ENCODE data around the gene CRYM.

CRYM gene

DNA sequence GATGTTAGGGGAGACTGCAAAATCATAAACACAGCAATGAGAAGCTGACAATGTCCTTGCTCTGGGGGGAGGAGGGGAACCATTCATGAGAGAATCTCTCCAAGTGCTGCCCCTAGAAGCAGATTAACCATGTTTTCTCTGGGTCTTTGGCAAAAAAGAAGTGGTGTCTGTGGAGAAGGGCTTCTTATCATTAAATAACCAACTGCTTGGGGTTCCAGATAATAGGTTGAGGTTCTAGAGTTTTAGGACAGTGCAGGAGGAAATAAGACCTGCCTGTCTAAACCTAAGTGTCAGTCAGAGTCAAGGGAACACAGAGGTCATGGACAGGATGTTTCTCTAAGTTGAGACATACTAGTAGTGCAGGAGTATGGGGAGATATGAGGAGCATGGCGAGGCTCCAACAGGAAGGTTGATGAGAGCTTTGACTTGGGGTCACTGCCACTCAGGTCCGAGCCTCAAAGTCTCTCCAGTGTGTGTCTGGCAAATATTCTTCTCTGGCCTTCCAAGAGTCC lies 49.7 kb downstream of the CRYM start:
- Histone ChIP-seq H3K36me3 (no peaks in the 10 kb centered on the region), H3K9me3 (no peaks in the 10 kb centered on the region), H3K4me3 (no peak overlapping the region), H3K27me3 (no peaks in the 10 kb centered on the region), H3K4me2 (no peak overlapping the region), H3K27ac (no peak overlapping the region), H3K4me1 (no peaks in the 10 kb centered on the region), H3K9ac (no peak overlapping the region), H4K20me1 (no peaks in the 10 kb centered on the region)
- no peak for TF ChIP-seq Cebpa-rat (IDR thresholded peaks at IDR 0.05)

DNA sequence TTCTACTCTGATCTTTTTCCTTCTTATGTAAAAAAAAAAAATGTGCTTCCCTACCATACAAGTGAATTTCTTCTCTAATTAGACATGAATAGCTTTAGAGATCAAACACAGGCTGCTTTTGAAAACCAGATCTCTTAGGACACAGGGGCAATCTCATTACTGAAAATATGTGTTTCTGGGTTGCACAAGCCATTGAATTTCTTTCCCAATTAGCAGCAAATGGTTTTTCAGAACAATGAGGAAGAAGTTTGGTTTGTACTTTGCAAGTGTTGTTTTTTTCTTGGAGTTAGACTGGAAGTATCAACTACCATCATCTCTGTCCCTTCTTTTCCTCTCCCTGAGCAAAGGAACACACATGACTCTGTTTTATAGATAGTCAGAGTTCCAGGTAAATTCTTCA lies 50.2 kb downstream of the CRYM start:
- H4K20me1 ChIP-seq: no peaks in the 10 kb centered on the region
- H3K27me3 ChIP-seq: no peaks in the 10 kb centered on the region
- no peaks in the 10 kb centered on the region for H3K36me3 ChIP-seq
- H3K4me3 ChIP-seq: no peak overlapping the region
- no peaks in the 10 kb centered on the region for H3K9me3 ChIP-seq
- H3K27ac ChIP-seq: no peak overlapping the region
- no peak for TF ChIP-seq Cebpa-rat (IDR thresholded peaks at IDR 0.05)
- H3K4me2 ChIP-seq: no peak overlapping the region
- peaks cover 2% of the 10 kb centered on the region; the same call in 1 of the 2 replicates for H3K4me1 ChIP-seq
- H3K9ac ChIP-seq: no peak overlapping the region

DNA sequence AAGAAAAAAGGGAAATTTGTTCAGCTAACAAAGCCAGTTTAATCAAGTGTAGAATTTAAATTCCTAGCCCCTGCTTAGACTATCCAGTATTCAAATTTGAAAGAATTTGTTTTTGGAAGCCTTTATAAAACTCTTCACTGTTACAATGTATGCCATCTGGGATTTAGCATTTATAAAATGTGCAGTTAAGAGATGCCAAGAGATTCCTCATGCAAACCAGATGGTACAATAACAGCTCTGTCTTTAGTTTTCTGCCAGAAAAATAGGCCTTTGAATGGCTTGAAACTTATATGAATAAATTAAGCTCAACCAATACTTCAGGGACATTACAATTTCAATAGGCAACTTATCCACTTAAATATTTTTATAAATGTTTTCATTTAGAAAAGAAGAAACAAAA lies 51.3 kb downstream of the CRYM start:
- no peaks in the 10 kb centered on the region for H3K27me3 ChIP-seq
- H3K9ac ChIP-seq: no peak overlapping the region
- H3K4me3 ChIP-seq: no peak overlapping the region
- H3K4me2 ChIP-seq: no peak overlapping the region
- H3K27ac ChIP-seq: no peak overlapping the region
- no peaks in the 10 kb centered on the region for H3K9me3 ChIP-seq
- TF ChIP-seq Cebpa-rat (IDR thresholded peaks at IDR 0.05): no peak
- no peaks in the 10 kb centered on the region for H3K36me3 ChIP-seq
- no peaks in the 10 kb centered on the region for H4K20me1 ChIP-seq
- H3K4me1 ChIP-seq: peaks cover 5% of the 10 kb centered on the region; the same call in 1 of the 2 replicates

DNA sequence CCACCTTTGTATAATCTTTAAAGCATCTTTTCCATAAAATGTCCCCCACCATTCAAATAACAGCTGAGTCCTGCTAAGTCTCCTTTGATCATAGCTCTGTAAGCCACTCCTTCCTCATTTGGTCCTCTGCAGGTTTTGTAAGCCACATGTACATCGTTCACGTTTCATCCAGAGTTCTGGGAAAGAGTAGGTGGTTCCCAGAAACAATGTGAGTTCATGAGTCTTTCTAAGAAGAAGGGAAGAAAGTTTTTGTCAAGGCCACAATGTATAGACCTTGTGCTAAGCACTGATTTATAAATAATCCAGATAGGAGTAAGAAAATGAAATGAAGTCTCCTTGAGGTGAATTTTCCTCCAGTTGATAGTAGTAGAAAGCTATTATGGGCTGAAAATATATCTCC lies 53.3 kb downstream of the CRYM start:
- no peaks in the 10 kb centered on the region for H3K9me3 ChIP-seq
- H3K27ac ChIP-seq: no peak overlapping the region
- H4K20me1 ChIP-seq: no peaks in the 10 kb centered on the region
- no peak overlapping the region for H3K9ac ChIP-seq
- no peak for TF ChIP-seq Cebpa-rat (IDR thresholded peaks at IDR 0.05)
- no peaks in the 10 kb centered on the region for H3K36me3 ChIP-seq
- no peak overlapping the region for H3K4me2 ChIP-seq
- H3K27me3 ChIP-seq: no peaks in the 10 kb centered on the region
- no peak overlapping the region for H3K4me3 ChIP-seq
- peaks cover 5% of the 10 kb centered on the region; the same call in 1 of the 2 replicates for H3K4me1 ChIP-seq

DNA sequence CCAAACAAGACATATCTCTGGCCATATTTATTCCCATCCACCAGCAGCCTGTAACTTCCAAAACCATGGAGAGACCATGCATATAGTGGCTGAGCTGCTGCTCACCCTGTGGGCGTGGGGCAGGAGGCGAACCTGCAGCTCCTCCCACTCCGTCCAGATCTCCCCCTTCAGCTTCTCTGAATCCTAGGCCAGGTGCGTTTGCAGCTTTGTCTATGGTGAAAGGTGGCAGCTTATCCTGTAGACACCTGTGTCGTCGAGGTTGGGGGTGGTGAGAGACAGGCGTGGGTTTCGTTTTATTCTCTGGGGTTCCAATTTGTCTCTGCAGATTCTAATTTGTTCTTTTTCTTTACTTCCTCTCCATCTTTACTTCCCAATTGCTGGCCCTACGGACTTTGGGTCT lies 54.3 kb downstream of the CRYM start:
- Histone ChIP-seq H3K9me3 (no peaks in the 10 kb centered on the region), H3K36me3 (no peaks in the 10 kb centered on the region), H3K4me1 (peaks cover 5% of the 10 kb centered on the region; the same call in 1 of the 2 replicates), H3K4me2 (no peak overlapping the region), H3K27ac (no peak overlapping the region), H4K20me1 (no peaks in the 10 kb centered on the region), H3K4me3 (no peak overlapping the region), H3K9ac (no peak overlapping the region), H3K27me3 (no peaks in the 10 kb centered on the region)
- no peak for TF ChIP-seq Cebpa-rat (IDR thresholded peaks at IDR 0.05)

DNA sequence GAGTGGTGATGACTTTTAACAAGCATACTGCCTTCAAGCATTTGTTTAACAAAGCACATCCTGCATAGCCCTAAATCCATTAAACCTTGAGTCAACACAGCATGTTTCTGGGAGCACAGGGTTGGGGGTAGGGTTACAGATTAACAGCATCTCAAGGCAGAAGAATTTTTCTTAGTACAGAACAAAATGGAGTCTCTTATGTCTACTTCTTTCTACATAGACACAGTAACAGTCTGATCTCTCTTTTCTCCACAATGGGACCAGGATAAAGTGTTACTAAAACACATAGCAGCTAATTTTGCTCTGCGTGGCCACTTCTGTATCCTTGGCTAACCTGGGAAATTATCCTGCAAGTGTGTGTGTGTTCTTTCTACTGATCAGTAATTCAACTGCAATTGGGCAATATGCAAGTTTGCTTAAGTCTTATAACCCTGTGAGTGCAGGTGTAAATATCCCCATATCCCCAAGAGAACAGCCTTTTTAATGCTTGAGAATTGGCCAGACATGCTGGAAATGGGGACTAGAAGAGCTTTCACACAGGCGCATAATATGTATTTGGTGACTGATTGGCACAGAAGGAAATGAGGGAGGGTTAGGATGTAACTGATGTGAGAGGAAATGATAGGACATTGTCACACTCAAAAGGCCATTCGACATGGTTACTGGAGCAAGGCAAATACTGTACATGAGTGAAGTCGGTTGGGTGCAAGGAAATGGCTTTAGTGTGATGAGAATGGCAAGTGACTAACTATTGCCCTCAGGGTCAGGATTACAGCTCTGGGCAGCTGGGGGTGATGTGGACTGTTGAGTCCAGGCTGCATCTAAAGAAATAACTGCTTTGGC lies 55.4 kb downstream of the CRYM start:
- H3K9me3 ChIP-seq: no peaks in the 10 kb centered on the region
- H4K20me1 ChIP-seq: no peaks in the 10 kb centered on the region
- no peak overlapping the region for H3K4me3 ChIP-seq
- H3K27ac ChIP-seq: no peak overlapping the region
- H3K4me2 ChIP-seq: no peak overlapping the region
- TF ChIP-seq Cebpa-rat (IDR thresholded peaks at IDR 0.05): no peak
- H3K27me3 ChIP-seq: no peaks in the 10 kb centered on the region
- no peaks in the 10 kb centered on the region for H3K36me3 ChIP-seq
- peaks cover 5% of the 10 kb centered on the region; the same call in 1 of the 2 replicates for H3K4me1 ChIP-seq
- H3K9ac ChIP-seq: no peak overlapping the region

DNA sequence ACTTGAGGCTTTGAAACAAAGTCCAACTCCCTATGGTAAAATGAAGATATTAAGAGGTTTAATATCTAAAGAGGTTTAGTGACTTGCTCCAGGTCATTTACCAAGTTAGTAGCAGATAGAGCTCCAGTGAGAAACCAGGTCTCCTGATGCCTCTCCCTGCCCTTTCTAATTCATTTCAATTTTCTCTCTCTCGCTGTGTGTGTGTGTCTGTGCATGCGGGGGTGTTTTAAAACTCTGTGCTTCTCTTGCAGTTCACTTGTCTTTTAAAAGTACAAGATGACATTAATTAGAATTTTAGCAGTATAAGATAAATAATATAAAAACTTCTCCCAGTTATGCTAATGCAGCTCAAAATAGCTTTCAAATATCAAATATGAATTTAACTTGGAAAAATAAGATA lies 58.5 kb downstream of the CRYM start:
- H3K27ac ChIP-seq: no peak overlapping the region
- H3K9me3 ChIP-seq: no peaks in the 10 kb centered on the region
- no peak overlapping the region for H3K9ac ChIP-seq
- TF ChIP-seq Cebpa-rat (IDR thresholded peaks at IDR 0.05): no peak
- H3K27me3 ChIP-seq: no peaks in the 10 kb centered on the region
- no peaks in the 10 kb centered on the region for H3K36me3 ChIP-seq
- H3K4me2 ChIP-seq: no peak overlapping the region
- H3K4me1 ChIP-seq: peaks cover 5% of the 10 kb centered on the region; the same call in 1 of the 2 replicates
- no peak overlapping the region for H3K4me3 ChIP-seq
- H4K20me1 ChIP-seq: no peaks in the 10 kb centered on the region

DNA sequence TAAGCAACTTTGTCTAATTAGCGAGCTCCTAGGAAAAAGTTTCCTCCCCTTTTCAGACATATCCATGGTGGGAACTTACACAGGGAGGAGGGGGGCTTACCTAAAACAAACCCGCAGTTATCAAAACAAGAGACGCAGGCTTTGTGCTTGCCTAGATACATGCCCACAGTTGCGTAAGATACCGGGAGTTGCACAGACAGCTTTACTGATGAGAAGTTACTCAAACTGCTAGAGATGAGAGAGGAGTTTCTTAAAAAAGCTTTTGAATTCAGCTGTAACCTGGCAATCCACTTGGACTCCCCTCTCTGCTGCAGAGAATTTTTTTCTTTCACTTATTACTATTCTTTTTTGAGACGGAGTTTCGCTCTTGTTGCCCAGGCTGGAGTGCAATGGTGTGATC lies 59.9 kb downstream of the CRYM start:
- no peaks in the 10 kb centered on the region for H3K9me3 ChIP-seq

DNA sequence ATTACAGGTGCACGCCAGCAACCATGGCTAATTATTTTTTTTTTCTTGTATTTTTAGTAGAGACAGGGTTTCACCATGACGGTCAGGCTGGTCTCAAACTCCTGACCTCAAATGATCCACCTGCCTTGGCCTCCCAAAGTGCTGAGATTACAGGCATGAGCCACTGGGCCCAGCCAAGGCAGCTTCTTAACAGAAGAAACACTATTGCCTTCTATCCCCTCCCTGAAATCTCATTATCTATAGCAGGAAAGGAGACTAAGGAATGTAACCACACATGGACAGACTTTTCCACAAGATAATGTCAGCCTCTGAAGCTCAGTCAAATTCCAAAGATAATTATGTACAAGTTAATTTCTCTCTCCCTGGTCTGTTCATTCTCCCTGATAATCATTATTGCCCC lies 61.0 kb downstream of the CRYM start:
- no peaks in the 10 kb centered on the region for H3K36me3 ChIP-seq
- H3K4me2 ChIP-seq: no peak overlapping the region
- no peaks in the 10 kb centered on the region for H3K4me1 ChIP-seq
- no peak overlapping the region for H3K9ac ChIP-seq
- H3K27me3 ChIP-seq: no peaks in the 10 kb centered on the region
- H3K9me3 ChIP-seq: no peaks in the 10 kb centered on the region
- no peaks in the 10 kb centered on the region for H4K20me1 ChIP-seq
- no peak overlapping the region for H3K4me3 ChIP-seq
- no peak overlapping the region for H3K27ac ChIP-seq
- no peak for TF ChIP-seq Cebpa-rat (IDR thresholded peaks at IDR 0.05)

More for the DNA sequence above, 59.9 kb downstream of the CRYM start:
- TF ChIP-seq Cebpa-rat (IDR thresholded peaks at IDR 0.05): no peak
- no peak overlapping the region for H3K4me2 ChIP-seq
- no peak overlapping the region for H3K9ac ChIP-seq
- H3K27ac ChIP-seq: no peak overlapping the region
- H3K4me1 ChIP-seq: peaks cover 5% of the 10 kb centered on the region; the same call in 1 of the 2 replicates
- H3K4me3 ChIP-seq: no peak overlapping the region
- no peaks in the 10 kb centered on the region for H3K27me3 ChIP-seq
- H4K20me1 ChIP-seq: no peaks in the 10 kb centered on the region
- H3K36me3 ChIP-seq: no peaks in the 10 kb centered on the region

DNA sequence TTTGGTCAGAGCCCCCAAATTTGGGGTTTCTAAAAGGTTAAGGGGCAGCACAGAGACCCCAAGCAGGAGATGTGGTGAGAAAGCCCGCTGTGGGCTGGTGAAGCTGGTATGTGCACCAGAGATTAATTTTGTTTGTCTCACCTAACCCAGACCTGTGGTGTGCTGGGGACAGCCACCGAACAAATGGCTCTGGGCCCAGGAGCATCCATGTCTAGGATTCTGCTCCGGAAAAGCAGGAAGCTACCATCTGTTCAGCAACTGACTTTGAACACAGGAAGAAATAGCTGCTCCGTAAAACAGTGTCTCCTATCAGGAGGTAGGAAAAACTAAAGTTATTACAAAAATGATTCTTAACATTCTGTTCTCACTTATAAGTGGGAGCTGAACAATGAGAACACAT lies 64.0 kb downstream of the CRYM start:
- Histone ChIP-seq H3K4me1 (peaks cover 6% of the 10 kb centered on the region; the same call in 1 of the 2 replicates), H3K4me3 (no peak overlapping the region), H3K9me3 (no peaks in the 10 kb centered on the region)

More for the DNA sequence above, 64.0 kb downstream of the CRYM start:
- Histone ChIP-seq H3K9ac (no peak overlapping the region), H3K36me3 (no peaks in the 10 kb centered on the region), H3K27ac (no peak overlapping the region), H3K4me2 (no peak overlapping the region), H4K20me1 (no peaks in the 10 kb centered on the region), H3K27me3 (no peaks in the 10 kb centered on the region)
- no peak for TF ChIP-seq Cebpa-rat (IDR thresholded peaks at IDR 0.05)

Measured in BLaER1 (cell line).